GM19193 (cell line): ENCODE measurements around the gene CCNB2.

ENCODE experiments used
- POLR2A ChIP-seq: IDR thresholded peaks from 4 replicates; pipeline ENCODE4 v1.6.1; 2011; ENCODE audit not compliant: insufficient read depth, insufficient read length; ENCODE audit errors: extremely low read depth

The CCNB2 gene

DNA sequence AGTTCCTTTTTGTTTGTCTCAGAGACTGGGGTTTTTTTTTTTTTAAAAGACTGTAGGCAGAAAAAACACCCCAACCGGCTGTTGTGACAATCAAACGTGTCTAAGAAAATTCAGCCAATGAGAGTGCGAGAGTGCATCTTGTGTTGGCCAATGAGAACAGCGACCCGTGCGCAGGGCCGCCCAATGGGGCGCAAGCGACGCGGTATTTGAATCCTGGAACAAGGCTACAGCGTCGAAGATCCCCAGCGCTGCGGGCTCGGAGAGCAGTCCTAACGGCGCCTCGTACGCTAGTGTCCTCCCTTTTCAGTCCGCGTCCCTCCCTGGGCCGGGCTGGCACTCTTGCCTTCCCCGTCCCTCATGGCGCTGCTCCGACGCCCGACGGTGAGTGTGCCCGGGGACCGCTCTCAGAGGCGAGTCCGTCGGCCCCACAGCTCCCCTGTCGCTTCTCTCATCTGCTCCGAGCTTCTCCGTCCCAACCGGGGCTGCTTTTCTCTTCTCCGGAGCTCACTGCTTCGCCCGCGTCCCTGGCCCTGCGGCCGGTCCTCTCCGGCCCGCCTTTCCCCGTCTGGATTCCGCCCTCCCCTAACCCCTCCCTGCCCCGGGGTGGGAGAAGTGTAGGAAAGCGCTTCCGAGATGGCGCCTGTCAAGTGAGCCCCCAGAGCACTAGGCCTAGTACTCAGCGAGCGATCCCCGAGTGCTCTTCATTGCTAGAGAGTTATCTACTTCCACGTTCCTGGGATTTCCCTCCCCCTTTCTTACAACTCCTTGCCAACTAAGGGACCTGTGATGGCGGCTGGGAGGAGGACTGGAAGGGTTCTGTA, at the start of gene CCNB2:
TSS of gene CCNB2 (plus strand) at position 235 of the 821 bp plus-strand sequence. CDS start at position 358, 123 bp downstream.
- TF ChIP-seq POLR2A = peak; percentile 88

DNA sequence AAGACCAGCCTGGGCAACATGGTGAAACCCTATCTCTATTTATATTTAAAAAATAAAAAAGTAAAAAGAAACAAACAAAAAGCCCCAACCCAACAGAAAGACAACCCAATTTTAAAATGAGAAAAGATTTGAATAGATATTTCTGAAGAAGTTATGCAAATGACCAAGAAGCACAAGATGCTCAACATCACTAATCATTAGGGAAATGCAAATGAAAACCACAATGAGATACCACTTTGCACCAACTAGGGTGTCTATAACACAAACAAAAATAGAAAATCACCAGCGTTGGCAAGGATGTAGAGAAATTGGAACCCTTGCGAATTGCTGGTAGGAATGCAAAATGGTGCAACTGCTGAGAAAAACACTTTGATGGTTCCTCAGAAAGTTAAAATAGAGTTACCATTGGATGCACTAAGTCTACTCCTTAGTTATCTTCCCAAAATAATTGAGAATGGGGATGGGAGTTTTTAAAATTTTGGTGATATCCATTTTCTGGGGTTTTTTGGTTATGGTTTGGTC, 45.8 kb upstream of the CCNB2 start:
- no peak for TF ChIP-seq POLR2A

DNA sequence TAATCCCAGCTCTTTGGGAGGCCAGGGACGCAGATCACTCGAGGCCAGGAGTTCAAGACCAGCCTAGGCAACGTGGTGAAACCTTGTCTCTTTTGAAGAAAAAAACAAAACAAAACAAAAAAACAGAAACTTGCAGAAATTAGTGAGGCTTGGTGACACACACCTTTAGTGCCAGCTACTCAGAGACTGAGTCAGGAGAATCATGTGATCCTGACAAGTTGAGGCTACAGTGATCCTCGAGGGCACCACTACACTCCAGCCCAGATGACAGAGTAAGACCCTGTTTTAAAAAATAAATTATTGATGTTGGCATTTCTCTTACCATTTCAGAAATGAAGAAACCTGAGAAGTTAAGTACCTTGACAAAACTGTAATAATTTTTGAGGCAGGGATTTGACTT, 44.6 kb upstream of the CCNB2 start:
- TF ChIP-seq POLR2A = no peak

- no peak for TF ChIP-seq POLR2A
Measured at GRCh38 chr15:59063042-59063441, 41.9 kb upstream of the CCNB2 start.

GRCh38 chr15:59069430-59069829, 35.5 kb upstream of the CCNB2 start:
- no peak for TF ChIP-seq POLR2A

DNA sequence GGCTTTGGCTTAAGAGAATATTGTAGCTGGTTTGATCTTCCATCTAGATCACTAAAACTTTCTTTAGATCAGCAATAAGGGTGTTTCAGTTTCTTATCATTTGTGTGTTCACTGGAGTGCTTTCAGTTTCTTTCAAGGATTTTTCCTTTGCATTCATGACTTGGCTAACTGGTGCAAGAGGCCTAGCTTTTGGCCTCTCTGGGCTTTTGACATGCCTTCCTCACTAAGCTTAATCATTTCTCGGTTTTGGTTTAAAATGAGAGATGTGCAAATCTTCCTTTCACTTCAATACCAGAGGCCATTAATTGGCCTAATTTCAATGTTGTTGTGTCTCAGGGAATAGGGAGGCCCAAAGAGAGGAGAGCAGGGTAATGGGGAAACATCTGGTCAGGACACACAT, 30.3 kb upstream of the CCNB2 start:
- no peak for TF ChIP-seq POLR2A

- no peak for TF ChIP-seq POLR2A
Measured at GRCh38 chr15:59087731-59088130, 17.2 kb upstream of the CCNB2 start.

GRCh38 chr15:59094077-59094476, 10.9 kb upstream of the CCNB2 start:
- no peak for TF ChIP-seq POLR2A

- no peak for TF ChIP-seq POLR2A
Measured at GRCh38 chr15:59096429-59096828, 8.5 kb upstream of the CCNB2 start.

DNA sequence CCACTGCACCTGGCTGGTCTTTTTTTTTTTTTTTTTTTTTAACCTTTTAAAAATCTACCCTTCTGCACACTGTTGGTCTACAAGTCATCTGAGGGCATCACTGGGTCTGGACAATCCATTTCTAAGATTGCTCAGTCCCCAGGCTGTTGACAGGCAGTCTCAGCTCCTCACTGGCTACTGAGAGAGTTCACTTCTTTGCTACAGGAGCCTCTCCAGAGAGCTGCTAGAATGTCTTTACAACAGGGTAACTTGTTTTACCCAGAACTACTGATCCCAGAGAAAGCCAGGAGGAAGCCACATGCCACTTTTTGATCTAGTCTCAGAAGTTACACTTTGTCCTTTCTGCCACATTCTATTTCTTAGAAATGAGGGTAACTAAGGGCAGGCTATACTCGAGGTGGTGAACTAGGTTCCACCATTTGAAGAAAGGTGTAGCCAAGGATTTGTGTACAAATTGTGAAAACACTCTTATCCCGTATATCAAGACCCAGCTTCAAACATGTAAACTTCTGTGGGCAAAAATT, 5.7 kb upstream of the CCNB2 start:
- TF ChIP-seq POLR2A = no peak

DNA sequence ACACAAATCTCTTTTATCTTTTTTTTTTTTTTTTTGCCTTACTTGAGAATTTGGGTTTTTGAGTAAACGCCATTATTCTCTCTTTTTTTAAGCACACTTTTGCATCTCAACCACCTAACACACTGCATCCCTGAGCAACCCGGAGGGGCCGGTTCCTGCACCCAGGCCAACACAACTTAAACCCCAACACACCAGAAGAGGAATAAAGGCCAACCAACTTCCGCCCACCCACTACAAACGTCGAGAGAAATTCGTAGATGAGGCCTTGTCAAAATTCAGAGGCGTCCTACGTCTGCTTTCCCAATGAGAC, 389 bp upstream of the CCNB2 start:
- TF ChIP-seq POLR2A = no peak

- no peak for TF ChIP-seq POLR2A
Measured at GRCh38 chr15:59105854-59106253, 908 bp downstream of the CCNB2 start.

GRCh38 chr15:59111251-59111650, 6.3 kb downstream of the CCNB2 start:
- no peak for TF ChIP-seq POLR2A

- TF ChIP-seq POLR2A = no peak
Measured at GRCh38 chr15:59115047-59115446, 10.1 kb downstream of the CCNB2 start.

- no peak for TF ChIP-seq POLR2A
Measured at GRCh38 chr15:59116141-59116540, 11.2 kb downstream of the CCNB2 start.

DNA sequence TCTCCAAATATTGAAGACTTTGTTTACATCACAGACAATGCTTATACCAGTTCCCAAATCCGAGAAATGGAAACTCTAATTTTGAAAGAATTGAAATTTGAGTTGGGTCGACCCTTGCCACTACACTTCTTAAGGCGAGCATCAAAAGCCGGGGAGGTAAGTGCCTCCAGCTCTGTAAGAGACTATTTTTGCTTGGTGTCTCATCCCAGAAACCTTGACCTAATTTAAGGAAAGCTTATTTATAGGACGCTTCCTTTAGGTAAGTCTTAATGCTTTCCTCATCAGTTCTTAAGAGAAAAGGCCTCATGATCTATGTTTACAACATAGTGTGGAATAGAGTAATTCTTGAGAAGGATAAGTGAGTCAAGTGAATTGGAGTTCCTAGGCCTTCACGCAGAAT, 11.8 kb downstream of the CCNB2 start:
- TF ChIP-seq POLR2A = no peak
